Activated T-helper 1 cell treated with anti-CD3 and anti-CD28 coated beads, Interleukin-2, amount 50 U/mL, for 16 hours (primary cell): ENCODE data around the gene ALPK3.

ENCODE experiments used
- DNase-seq, 2 donors: peaks; one replicate each; pipeline ENCODE4 v3.0.0-alpha.2; 2020; ENCODE audit warnings: low read depth in 1 of 2, low spot score in 1 of 2

Gene ALPK3

DNA sequence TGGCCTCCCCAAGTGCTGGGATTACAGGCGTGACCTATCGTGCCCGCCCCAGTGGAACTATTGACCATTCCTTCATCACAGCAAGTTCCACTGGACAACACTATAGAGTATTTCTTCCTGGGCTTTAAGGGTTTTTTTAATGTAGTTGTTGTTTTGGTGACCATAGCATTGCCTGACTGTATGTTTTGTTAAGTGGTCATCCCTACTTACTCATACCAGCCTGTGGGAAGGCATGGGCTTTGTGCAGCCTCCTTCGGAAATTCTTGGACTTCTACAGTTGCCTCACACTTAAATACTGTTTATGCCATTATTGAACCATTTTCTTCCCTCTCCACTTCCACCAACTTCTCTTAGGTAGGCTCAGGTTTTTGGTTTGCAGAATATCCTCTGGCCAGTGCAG, 19.9 kb upstream of the ALPK3 start:
- no peak for DNase-seq

DNA sequence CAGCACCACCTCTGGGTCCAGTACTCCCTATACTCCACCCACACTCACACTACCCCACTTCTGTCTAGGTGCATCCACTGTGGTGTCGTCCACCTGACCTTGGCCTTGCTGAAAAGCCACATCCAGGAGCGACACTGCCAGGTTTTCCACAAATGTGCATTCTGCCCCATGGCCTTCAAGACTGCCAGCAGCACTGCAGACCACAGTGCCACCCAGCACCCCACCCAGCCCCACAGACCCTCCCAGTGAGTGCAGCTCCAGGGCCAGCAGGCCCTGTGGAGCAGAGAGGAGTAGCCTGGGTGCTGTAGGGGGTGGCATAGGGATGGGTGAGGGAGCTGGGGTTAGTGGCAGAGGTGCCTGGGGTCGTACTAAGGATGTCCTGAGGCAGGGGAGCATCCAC, 19.4 kb upstream of the ALPK3 start:
- DNase-seq: no peak

DNA sequence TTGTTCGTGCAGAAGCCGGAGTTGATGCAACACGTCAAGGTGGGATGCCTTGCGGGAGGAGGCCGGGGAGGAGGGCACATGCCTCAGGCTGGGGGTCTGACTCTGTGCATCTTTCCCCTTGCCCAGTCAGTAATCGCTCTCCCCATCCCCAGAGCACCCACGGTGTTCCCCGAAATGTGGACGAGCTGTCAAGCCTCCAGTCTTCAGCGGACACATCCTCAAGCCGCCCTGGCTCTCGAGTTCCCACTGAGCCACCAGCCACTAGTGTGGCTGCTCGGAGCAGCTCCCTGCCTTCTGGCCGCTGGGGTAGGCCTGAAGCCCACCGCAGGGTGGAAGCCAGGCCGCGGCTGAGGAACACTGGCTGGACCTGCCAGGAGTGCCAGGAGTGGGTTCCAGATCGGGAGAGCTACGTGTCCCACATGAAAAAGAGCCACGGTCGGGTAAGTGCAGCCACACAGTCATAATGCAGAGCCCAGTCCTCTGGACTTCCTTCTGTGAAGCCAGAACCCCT, 18.7 kb upstream of the ALPK3 start:
- DNase-seq: no peak

DNA sequence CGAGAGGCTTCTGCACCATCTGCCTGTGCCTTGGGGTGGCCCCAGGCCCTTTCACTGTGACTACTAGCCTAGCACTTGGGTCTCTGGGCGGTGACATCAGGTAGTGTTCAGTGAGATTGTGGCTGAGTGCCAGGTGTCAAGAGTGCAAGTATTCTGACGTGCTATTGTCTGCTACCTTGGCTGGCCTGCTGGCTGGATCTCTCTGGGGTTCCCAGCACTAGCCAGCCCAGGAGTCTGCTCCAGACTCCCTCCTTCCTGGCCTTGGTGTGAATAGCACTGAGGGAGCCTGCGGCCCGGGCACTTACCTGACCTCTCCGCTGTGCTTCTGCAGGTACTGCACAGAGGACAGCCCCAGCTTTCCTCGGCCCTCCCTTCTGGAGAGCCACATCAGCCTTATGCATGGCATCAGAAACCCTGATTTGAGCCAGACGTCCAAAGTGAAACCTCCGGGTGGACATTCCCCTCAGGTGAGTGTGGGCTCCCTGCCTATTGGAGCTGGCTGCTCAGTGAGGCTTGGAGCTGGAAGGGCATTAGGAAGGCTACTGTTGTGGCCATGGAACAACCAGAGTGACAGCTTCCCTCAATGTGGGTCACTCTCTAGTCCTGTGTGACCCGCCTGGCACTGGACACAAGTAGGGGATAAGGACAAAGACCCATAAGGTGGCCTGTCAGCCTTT, 17.5 kb upstream of the ALPK3 start:
- DNase-seq: no peak

DNA sequence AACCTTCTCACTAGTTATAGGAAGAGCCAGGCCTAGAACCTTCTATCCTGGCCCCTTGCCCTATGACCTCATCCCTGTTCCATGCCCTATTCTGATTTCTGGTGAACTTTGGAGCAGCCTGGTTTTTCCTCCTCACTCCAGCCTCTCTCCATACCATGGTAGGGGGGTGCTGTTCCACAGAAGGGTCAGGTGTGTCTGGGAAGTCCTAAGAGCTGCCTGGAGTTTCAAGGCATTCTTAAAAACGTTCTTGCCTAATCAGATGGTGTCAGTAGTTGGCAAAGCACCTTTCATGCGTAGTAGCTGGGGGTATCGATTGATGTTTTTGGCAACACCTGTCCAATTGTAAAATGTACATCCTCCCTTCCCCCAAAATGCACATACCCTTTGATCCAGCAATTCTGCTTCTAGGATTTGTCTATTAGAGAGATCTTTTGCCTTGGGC, 16.8 kb upstream of the ALPK3 start:
- no peak for DNase-seq

DNA sequence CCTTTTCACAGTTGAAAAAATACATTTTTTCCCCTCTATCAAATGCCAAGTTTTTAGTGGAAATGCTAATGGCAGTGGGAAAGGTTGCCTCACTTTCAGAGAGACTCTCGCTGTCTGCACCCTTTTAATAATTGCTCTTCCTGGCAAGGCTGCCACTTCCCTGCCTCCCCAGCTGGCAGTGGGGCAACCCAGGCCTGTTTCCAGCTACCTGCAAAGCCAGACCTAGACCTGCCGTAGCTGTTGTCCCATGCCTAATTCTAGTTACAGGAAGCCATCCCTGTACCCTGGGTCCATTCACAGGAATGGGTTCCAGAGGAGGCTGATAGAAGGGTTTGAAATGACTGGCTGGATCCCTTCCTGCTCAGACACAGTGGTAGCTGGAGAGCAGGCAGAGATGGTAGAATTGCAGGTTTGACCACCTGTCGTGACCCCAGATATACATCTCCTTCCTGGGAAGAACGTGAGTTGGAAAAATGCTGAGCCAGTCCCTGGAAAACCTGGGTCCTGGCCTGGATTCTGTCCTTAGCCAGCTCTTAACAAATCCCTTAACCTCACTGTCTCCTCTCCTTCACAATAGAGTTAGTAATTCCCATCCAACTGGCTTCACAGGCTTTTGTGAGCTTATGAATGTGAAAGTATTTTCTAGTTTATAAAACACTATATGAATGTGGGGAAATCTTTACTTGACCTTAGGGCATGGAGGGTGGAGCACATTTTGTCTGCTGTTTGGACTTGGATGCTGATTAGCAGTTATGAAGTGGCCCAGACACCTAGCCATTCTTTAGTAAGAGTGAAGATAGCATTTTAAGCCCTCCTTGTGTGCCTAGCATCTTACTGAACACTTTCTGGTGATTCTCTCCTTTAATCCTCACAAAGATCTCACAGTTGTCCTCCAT, 12.9 kb upstream of the ALPK3 start:
- no peak for DNase-seq

DNA sequence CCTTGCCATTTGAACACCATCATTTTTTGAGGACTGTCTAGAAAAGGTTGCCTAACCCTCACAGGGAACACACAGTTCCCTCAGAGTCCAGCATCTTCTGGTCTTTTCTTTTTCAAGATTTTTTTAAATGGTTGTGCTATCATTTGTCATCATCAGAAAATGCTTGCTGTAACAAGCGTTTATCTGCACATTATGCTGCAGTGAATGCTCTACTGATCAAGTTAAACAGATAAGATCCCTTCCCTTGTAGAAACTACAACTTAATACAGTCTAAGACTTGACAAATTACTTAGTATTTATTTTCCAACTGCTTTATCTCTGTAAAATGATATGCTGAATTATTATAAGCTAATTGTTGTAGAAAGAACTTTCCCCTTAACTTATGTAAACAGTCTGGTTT, 11.9 kb upstream of the ALPK3 start:
- DNase-seq: no peak

DNA sequence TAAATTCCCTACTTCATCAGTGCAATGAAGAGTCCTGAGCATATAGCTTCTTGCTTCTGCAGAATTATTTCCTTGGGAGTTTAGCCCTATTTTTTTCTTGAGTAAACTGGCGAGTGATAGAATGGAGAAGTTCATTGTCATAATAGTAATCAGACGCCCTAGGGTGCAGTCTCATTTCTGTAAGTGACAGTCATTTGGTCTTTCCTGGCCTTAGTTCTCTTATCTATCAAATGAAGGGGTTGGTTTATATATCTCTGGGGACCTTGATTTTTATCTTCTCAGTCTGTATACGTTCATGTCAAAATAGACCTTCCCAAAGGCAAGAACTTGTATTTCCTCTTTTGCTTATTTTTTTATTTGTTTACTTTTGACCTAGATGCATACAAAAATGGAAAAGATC, 9.9 kb upstream of the ALPK3 start:
- no peak for DNase-seq

DNA sequence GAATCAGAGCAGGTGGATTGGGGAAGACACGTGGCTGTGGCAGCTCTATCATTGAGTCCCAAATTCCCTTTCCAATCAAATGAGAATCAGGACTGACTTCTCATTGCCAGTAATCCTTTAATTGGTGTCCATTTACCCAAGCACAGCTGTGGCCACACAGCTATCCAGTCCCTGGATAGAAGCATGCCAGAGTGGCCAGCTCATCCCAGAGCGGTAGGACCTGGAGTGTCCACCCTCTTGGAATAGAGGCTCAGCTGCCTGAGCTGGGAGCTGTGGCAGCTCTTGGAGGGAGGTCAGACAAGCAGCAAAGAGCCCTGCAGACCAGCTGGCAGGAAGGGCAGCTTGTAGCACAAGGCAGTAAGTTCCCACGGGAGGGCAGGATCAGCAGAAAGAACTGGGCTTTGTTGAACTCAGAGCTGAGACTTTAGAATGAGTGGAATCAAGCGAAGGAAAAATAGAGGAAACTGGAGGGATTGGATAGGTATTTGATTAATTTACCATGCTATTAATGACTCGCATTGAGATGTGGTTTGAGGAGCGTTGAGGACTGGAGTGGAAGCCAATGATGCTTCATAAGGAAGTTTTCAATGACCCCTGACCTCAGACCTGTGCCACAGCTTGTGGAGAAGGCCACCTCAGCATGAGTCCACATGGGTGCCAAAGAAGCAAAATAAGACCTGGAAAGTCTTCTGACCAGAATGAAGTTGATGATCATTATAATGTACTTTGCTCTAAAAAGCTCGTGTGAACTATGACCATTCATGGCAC, 6.9 kb upstream of the ALPK3 start:
- no peak for DNase-seq

DNA sequence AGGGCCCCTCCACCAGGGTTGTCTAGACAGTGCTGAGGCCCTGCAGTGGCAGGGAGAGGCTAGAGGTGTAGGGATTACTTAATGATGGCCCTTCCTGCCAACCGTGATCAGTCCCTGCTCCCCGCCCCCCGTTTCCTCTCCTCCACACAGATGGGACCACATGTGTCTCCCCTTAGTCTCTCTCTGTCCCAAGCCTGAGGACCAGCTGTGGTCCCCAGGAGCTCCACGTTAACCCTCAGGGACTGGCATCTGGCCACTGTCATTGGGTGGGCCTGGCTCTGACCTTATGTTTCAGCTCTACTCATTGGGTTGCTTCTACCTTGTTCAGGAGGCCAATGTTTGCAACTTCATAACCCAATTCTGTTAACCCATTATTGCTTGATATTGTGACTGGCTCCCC, 6.0 kb upstream of the ALPK3 start:
- DNase-seq: no peak

DNA sequence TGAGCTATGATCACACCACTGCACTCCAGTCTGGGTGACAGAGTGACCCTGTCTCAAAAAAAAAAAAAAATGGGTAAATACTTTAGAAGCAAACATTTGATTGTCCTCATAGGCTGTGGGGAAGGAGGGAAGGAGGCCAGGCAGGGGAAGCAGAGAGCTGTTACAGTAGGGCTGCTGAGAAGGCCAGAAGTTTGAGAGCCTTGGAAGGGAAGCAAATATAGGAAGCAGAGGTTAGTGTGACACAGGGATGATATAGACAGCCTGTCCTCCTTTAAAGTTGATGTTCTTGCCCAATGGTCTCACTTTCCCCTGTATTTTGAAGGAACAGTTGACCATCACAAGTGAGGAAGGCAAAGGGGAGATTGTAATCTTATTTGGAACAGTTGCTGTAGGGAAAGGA, 5.3 kb upstream of the ALPK3 start:
- DNase-seq: no peak

DNA sequence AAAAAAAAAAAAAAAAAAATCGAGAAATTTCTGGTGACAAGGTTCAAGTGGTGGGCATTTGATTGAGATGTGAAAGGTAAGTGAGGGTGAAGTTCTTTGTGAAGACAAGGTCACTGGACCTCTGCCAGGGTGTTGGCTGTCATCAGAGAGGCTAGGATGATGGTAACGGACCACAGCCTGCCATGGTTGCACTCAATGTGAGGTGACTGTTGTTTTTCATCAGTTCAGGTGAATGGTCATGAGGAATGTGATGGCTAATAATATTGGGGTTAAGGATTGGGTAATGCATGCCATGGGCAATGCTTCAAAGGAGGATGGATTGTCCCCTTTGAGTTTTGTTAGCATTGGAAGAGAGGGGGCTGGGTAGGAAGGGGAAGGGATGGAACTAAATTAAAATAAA, 4.3 kb upstream of the ALPK3 start:
- no peak for DNase-seq

DNA sequence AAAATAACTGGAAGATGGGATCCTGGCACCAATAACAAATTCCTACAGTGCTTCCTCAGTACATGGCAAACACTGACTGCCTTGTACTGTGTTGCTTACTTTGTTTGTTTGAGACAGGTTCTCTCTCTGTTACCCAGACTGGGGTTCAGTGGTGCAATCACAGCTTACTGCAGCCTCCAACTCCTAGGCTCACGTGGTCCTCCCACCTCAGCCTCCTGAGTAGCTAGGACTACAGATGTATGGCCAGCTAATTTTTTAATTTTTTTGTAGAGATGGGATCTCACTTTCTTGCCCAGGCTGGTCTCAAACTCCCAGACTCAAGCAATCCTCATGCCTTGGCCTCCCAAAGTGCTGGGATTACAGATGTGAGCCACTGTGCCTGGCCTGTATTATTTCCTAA, 3.7 kb upstream of the ALPK3 start:
- DNase-seq: no peak

DNA sequence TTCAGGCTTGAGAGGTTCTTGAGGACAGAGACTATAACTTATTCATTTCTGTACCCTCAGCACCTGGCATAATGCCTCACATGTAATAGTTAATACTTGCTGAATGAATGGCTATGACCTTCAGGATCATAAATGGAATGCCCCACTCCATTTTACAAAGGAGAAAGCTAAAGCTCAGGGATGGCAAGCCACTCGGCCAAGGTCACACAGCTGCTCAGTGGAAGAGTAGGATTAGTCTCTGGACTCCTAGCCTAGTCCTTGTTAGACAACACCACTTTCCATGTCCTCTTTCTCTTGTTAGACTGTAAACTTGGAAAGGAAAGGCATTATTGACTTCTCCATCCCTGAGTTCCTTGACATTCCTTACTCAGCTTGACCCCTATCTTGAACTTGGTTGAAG, 3.2 kb upstream of the ALPK3 start:
- no peak for DNase-seq

DNA sequence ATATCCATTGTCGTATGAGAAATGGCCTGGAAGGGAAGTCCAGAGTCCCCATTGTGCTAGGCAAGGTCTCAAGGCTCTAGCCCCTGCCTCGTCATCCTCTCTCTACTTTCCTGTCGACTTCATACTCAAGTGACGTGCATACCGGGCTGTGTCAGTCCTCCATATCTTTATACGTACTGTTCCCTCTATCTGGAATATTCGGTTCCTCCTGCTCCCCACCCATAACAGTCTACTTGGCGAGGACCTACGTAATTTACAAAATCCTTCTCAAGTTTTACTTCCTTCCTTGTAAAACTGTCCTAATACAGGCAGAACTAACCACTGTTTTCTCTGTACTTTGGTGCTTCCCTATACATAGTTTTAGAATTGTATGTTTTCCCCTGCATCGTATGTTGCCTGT, 2.2 kb upstream of the ALPK3 start:
- DNase-seq: no peak

DNA sequence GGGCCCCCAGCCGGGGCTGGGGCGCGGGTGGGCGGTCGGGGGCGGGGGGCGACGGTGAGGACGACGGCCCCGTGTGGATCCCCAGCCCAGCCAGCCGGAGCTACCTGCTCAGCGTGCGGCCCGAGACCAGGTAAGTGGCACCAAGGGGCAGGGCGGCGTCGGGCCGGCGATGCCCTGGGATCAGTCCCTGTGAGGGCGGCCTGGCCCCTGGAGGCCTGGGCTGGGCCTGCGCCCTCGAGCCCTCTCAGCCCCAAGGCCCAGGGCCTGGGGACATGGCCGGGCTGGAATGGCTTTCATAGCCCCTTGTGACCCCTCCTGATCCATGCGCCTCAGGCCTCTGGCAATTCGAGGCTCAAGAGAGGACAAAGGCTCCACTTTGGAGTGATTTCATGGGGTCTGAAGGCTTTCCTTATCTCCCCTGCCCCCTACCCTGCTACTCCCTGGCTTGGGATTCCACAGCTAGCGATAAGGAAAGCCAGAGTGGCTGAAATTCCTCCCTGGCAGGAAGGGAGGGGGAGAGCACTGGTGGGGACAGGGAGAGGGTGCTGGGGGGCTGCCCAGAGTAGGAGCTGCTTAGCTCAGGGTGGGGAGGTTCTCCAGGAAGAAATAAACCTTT, 418 bp downstream of the ALPK3 start:
- DNase-seq: no peak

DNA sequence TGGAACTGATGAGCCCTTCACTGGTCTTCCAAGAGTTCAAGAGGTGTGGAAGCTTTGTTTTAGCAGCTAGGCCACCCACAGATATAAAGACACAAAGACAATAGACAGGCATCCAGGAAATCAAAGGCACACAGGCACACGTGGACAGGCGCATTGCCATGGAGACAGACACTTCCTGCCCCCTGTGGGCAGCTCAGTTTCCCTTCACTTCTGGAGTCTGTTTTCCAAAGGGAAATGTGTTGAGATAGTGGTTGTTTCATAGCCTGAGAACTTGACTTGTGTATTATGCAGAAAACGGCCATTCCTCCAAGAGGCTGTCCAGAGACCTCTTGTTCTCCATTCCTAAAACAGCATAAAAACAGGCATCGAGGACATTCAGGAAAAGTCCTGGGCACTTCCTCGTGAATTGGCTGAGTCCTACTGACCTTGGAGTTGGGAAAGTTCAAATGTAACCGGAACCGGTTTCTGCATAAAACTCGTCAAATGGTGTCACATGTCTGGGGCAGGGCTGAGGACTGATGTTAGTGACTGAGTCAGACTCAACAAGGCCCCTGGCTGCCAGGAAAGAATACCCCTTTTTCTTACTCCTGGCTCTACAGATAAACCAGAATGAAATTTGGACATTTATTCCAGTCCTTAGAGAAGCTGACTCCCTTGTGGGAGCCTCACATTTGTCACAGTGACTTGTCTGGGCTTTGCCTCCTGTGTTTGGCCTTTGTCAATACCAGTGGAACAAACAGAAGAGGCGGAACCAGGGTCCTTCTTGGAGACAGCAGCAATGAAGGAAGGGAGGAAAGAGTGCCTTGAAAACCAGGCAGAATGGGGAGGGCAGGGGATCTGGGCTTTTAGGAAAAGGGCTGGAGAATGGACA, 1.3 kb downstream of the ALPK3 start:
- no peak for DNase-seq

DNA sequence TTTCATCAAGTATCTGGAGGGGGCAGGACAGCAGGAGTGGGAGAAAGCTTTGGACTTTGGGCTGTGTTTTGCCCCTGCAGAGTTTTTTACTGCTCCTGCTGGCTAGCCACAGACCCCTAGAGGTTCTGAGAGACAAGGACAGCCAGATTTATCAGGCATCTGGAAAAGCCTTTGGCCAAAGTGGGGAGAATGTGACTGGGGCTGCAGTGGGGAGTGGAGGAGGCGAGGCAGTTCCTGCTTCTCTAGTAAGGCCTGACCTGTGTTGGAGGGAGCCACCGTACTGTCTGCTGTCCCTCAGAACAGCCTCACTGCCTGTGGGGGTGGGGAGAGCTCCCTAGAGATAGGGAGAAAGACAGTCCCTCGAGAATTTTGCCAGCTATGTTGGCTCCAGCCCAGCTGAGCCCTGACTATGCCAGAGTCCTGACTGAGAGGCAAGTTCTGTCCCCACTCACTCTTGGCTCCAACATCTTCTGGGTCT, 2.2 kb downstream of the ALPK3 start:
- DNase-seq: no peak

DNA sequence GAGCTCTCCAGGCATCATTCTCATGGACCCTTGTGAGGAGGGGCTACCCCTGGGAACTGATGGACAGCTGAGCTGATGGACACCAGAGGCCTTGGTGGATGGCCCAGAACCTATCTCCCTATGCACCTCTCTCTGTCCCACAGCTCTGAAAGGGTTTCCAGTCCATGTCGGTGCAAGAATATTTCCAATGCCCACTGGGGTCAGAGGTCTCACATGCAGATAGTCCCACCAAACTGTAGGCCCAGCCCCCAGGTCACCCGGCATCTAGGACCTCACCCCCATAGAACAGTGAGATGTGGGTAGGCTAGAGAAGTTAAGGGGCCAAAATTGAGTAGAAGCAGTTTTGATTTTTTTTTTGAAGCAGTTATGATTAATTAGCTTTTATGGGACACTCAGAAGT, 2.6 kb downstream of the ALPK3 start:
- no peak for DNase-seq

DNA sequence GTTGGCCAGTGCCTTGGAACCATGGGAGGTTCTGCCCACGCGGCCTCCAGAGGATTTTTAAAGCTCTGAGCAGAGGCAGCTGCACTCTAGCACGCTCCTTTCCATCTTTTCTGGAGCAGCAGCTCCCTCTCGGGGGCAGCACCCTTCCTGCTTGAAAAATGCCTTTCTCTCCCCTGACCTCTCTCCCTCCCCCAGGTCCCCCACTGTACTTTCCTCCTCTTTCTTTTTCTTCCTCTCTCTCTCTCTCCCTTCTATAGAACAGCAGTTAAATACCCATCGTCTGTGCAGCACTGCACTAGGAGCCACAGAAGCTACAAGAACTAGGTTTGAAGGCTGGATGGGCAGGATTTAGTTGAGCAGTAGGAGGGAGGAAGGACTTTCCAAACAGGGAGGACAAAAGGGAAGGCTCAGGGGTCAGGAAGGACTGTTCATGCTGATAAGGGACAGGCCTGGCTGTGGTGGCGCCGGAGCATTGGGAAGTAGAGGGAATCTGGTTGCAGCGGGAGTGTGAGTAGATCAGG, 4.4 kb downstream of the ALPK3 start:
- no peak for DNase-seq
